Measurements from ENCODE around the gene CCNQ.

CCNQ gene

DNA sequence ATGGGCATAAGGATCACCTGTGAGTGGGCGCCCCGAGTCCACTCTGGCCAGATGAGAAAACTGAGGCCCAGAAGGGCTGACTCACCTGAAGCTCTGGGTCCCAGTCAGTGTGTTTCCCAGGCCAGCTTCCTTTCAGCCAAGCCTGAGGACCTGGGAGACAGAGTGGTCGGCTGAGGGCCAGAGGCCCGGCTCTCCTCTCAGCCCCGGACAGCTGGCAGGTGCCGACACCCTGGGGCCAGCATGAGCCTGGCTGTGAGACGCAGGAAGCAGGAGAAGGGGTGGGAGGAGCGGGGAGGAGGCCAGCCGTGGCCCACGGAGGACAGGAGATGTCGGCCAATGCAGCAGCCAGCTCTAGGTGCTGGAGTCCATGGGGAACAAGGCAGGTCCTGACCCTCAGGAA, 52.6 kb downstream of the CCNQ start:
- Histone ChIP-seq H3F3A (ENCODE audit: control insufficient read depth, insufficient read depth) (no peaks in the 10 kb centered on the region), H3K4me2 (ENCODE audit: low read length) (no peak overlapping the region), H3K79me2 (ENCODE audit: control insufficient read depth, low read length) (no peaks in the 10 kb centered on the region), H3K9me3 (ENCODE audit: control insufficient read depth, insufficient read depth, low read length) (no peaks in the 10 kb centered on the region), H3K9me2 (replicated peaks; ENCODE audit: control insufficient read depth, low read length) (no peaks in the 10 kb centered on the region), H3K27ac (ENCODE audit: low read depth, low read length) (no peak overlapping the region), H4K20me1 (ENCODE audit: control insufficient read depth, insufficient read depth, low read depth, low read length) (no peaks in the 10 kb centered on the region), H3K4me3 (ENCODE audit: low read length) (no peak overlapping the region), H3K4me1 (ENCODE audit: control insufficient read depth, low read length) (no peaks in the 10 kb centered on the region), H3K27me3 (ENCODE audit: control insufficient read depth, low read length) (no peaks in the 10 kb centered on the region), H3K36me3 (ENCODE audit: control insufficient read depth, low read length) (no peaks in the 10 kb centered on the region)
- TF ChIP-seq, protein P1, sequence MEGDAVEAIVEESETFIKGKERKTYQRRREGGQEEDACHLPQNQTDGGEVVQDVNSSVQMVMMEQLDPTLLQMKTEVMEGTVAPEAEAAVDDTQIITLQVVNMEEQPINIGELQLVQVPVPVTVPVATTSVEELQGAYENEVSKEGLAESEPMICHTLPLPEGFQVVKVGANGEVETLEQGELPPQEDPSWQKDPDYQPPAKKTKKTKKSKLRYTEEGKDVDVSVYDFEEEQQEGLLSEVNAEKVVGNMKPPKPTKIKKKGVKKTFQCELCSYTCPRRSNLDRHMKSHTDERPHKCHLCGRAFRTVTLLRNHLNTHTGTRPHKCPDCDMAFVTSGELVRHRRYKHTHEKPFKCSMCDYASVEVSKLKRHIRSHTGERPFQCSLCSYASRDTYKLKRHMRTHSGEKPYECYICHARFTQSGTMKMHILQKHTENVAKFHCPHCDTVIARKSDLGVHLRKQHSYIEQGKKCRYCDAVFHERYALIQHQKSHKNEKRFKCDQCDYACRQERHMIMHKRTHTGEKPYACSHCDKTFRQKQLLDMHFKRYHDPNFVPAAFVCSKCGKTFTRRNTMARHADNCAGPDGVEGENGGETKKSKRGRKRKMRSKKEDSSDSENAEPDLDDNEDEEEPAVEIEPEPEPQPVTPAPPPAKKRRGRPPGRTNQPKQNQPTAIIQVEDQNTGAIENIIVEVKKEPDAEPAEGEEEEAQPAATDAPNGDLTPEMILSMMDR (IDR thresholded peaks at IDR 0.05; ENCODE audit: low read depth, low read length, poor library complexity, severe bottlenecking): no peak
- TF ChIP-seq EZH2phosphoT487 (IDR thresholded peaks at IDR 0.05; ENCODE audit: borderline replicate concordance, low read length): no peak

DNA sequence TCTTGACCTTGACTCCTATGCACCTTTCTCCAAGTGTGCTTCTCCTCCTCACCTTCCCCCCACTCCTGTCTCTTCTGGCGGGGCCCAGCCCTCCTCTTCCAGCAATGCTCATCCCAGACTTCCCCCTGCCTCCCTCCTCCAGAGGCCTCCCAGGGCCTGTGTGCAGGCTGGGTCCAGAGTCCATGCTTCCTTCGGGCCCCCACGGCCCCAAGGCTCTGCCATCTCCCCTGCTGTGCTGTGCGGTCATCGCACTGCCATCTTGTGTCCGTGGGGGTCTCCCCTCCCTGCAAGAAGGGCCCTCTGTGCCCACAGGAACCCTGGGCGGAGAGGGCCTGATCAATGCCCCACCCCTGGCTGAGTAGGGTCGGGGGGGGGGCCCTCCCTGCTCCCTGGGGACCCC, 54.2 kb downstream of the CCNQ start:
- no peak overlapping the region for H3K4me3 ChIP-seq (ENCODE audit: low read length)
- no peaks in the 10 kb centered on the region for H3K79me2 ChIP-seq (ENCODE audit: control insufficient read depth, low read length)
- TF ChIP-seq, protein P1 (IDR thresholded peaks at IDR 0.05; ENCODE audit: low read depth, low read length, poor library complexity, severe bottlenecking): no peak
- TF ChIP-seq EZH2phosphoT487 (IDR thresholded peaks at IDR 0.05; ENCODE audit: borderline replicate concordance, low read length): no peak
- H3K9me2 ChIP-seq (replicated peaks; ENCODE audit: control insufficient read depth, low read length): no peaks in the 10 kb centered on the region
- H3K36me3 ChIP-seq (ENCODE audit: control insufficient read depth, low read length): no peaks in the 10 kb centered on the region
- no peaks in the 10 kb centered on the region for H3K27me3 ChIP-seq (ENCODE audit: control insufficient read depth, low read length)
- H4K20me1 ChIP-seq (ENCODE audit: control insufficient read depth, insufficient read depth, low read depth, low read length): no peaks in the 10 kb centered on the region
- H3K4me2 ChIP-seq (ENCODE audit: low read length): no peak overlapping the region
- H3K4me1 ChIP-seq (ENCODE audit: control insufficient read depth, low read length): no peaks in the 10 kb centered on the region
- H3K9me3 ChIP-seq (ENCODE audit: control insufficient read depth, insufficient read depth, low read length): no peaks in the 10 kb centered on the region
- no peak overlapping the region for H3K27ac ChIP-seq (ENCODE audit: low read depth, low read length)
- no peaks in the 10 kb centered on the region for H3F3A ChIP-seq (ENCODE audit: control insufficient read depth, insufficient read depth)

DNA sequence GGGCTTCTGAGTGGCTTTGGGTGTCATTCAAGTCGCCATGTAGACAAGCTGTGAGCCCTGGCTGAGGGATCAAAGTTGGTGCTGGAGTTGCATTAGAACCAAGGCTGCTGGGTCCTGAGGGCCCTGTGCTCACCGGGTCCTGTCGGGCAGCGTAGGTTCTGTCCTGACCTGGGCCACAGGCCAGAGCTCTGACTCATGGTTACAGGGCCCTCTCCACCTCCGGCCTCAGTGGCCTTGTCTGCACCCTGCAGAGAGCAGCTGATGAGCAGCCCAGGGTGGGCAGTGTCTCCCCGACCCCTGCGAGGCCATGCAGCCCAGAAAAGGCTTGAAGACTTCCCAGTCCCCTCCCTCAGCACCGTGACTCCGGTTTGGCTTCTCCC, 59.0 kb downstream of the CCNQ start:
- no peaks in the 10 kb centered on the region for H3K27me3 ChIP-seq (ENCODE audit: control insufficient read depth, low read length)
- H3K9me2 ChIP-seq (replicated peaks; ENCODE audit: control insufficient read depth, low read length): no peaks in the 10 kb centered on the region
- H4K20me1 ChIP-seq (ENCODE audit: control insufficient read depth, insufficient read depth, low read depth, low read length): no peaks in the 10 kb centered on the region
- TF ChIP-seq, protein P1 (IDR thresholded peaks at IDR 0.05; ENCODE audit: low read depth, low read length, poor library complexity, severe bottlenecking): no peak
- no peak for TF ChIP-seq EZH2phosphoT487 (IDR thresholded peaks at IDR 0.05; ENCODE audit: borderline replicate concordance, low read length)
- H3K27ac ChIP-seq (ENCODE audit: low read depth, low read length): no peak overlapping the region
- H3K4me1 ChIP-seq (ENCODE audit: control insufficient read depth, low read length): no peaks in the 10 kb centered on the region
- H3K4me3 ChIP-seq (ENCODE audit: low read length): no peak overlapping the region
- H3K36me3 ChIP-seq (ENCODE audit: control insufficient read depth, low read length): no peaks in the 10 kb centered on the region
- H3K79me2 ChIP-seq (ENCODE audit: control insufficient read depth, low read length): no peaks in the 10 kb centered on the region
- H3K9me3 ChIP-seq (ENCODE audit: control insufficient read depth, insufficient read depth, low read length): no peaks in the 10 kb centered on the region
- no peak overlapping the region for H3K4me2 ChIP-seq (ENCODE audit: low read length)
- H3F3A ChIP-seq (ENCODE audit: control insufficient read depth, insufficient read depth): no peaks in the 10 kb centered on the region

All from DOHH2 (cell line).